Hepatocyte (in vitro differentiated cells): ENCODE results near the gene SEC23B.

Experiments used
- CTCF ChIP-seq: fragments of 200-600 bp; sonication (generic); IDR thresholded peaks from 2 replicates; pipeline ENCODE4 v1.5.1; 2016; ENCODE audit warnings: antibody characterized with exemption, mild to moderate bottlenecking; ENCODE audit not compliant: poor library complexity
- EZH2 ChIP-seq: fragments of 200-600 bp; sonication (generic); IDR thresholded peaks from 2 replicates; pipeline ENCODE4 v1.6.1; 2016; ENCODE audit warnings: antibody characterized with exemption, mild to moderate bottlenecking, borderline replicate concordance

- TF ChIP-seq CTCF (no peak), EZH2 (no peak)
Observed at GRCh38 chr20:18543932-18544331, 36.2 kb downstream of the SEC23B start.
